Fibroblast of lung (primary cell): ENCODE measurements around the gene FAM227A. TPM values are rescaled to one million over a fixed set of nuclear protein-coding genes. Genes with fewer than 3 reads are reported as not detected.

Experiments used
- DNase-seq, 2 donors: peaks; one replicate each; pipeline versions ENCODE4 v3.0.0 to v3.0.0-alpha.2; 2010; ENCODE audit warnings: low read depth in 2 of 2
- H2AFZ ChIP-seq: 2 replicates; pipeline ENCODE4 v1.5.1; 2012; ENCODE audit warnings: low read length, control low read depth, inconsistent platforms
- H3K27ac ChIP-seq: 2 replicates; pipeline ENCODE4 v1.5.1; 2011; ENCODE audit warnings: low read length, control low read depth; ENCODE audit not compliant: insufficient read depth
- H3K27me3 ChIP-seq: 2 replicates; pipeline ENCODE4 v1.5.1; 2011; ENCODE audit warnings: mild to moderate bottlenecking, low read length; ENCODE audit not compliant: control insufficient read depth, insufficient read depth
- H3K36me3 ChIP-seq: 2 replicates; pipeline ENCODE4 v1.5.1; 2011; ENCODE audit warnings: low read length; ENCODE audit not compliant: control insufficient read depth, insufficient read depth
- H3K4me1 ChIP-seq: 2 replicates; pipeline ENCODE4 v1.5.1; 2011; ENCODE audit warnings: low read length; ENCODE audit not compliant: control insufficient read depth, insufficient read depth; ENCODE audit errors: extremely low read depth
- H3K4me2 ChIP-seq: 2 replicates; pipeline ENCODE4 v1.5.1; 2011; ENCODE audit warnings: low read length, control low read depth; ENCODE audit not compliant: insufficient read depth; ENCODE audit errors: extremely low read depth
- H3K4me3 ChIP-seq, 4 experiments: fragments of 200-600 bp in 1 of 4; sonication (generic) in 1 of 4; replicated peaks in 1 of 4; 2 replicates each; pipeline ENCODE4 v1.5.1; 2011 to 2016; ENCODE audit warnings: low read length in 4 of 4, low read depth in 3 of 4, mild to moderate bottlenecking in 3 of 4, control low read depth in 2 of 4, inconsistent platforms in 1 of 4, mixed read lengths in 1 of 4; ENCODE audit not compliant: insufficient read depth in 1 of 4; ENCODE audit errors: control extremely low read depth in 1 of 4
- H3K79me2 ChIP-seq: 2 replicates; pipeline ENCODE4 v1.5.1; 2012; ENCODE audit warnings: mild to moderate bottlenecking, low read length, inconsistent platforms; ENCODE audit not compliant: control insufficient read depth, insufficient read depth
- H3K9ac ChIP-seq: 2 replicates; pipeline ENCODE4 v1.5.1; 2011; ENCODE audit warnings: mild to moderate bottlenecking, low read length, control low read depth; ENCODE audit not compliant: insufficient read depth
- H3K9me3 ChIP-seq: 2 replicates; pipeline ENCODE4 v1.5.1; 2012; ENCODE audit warnings: low read depth, low read length; ENCODE audit not compliant: control insufficient read depth, insufficient read depth
- H4K20me1 ChIP-seq: 2 replicates; pipeline ENCODE4 v1.5.1; 2011; ENCODE audit warnings: low read length; ENCODE audit not compliant: control insufficient read depth, insufficient read depth; ENCODE audit errors: extremely low read depth
- CTCF ChIP-seq, 2 donors: IDR thresholded peaks in 1 of 2; conservative IDR thresholded peaks in 1 of 2; 1 replicate in 1 of 2; 2 replicates in 1 of 2; pipeline ENCODE4 v1.5.1; 2011 to 2012; ENCODE audit warnings: low read length in 2 of 2, control low read depth in 1 of 2, inconsistent platforms in 1 of 2, low read depth in 1 of 2, mild to moderate bottlenecking in 1 of 2
- EZH2 ChIP-seq: IDR thresholded peaks from 2 replicates; pipeline ENCODE4 v1.5.1; 2012; ENCODE audit warnings: low read length, control low read depth, mild to moderate bottlenecking; ENCODE audit errors: missing control alignments
- polyA plus RNA-seq, 2 donors: library from polyadenylated mRNA; depleted of rRNA in 1 of 2; stranded (reverse) in 1 of 2; unstranded in 1 of 2; fragments of >200 nt; gene quantifications; 2 replicates each; pipeline ENCODE4 v1.2.1, GENCODE V29; 2011 to 2012; ENCODE audit warnings: missing spikeins in 1 of 2
- total RNA-seq: library from RNA; depleted of rRNA; stranded (reverse); fragments of >200 nt; gene quantifications from 2 replicates; pipeline ENCODE4 v1.2.1, GENCODE V29; 2014

Gene FAM227A
- total and polyA plus RNA-seq, 2 donors (not counting 1 experiment from before 2014, with no cell fraction given), result 0.66 to 0.69 TPM

- Histone ChIP-seq H3K9ac (no peak overlapping the region), H3K79me2 (no peaks in the 10 kb centered on the region), H3K36me3 (no peaks in the 10 kb centered on the region), H3K27me3 (no peaks in the 10 kb centered on the region), H3K27ac (no peak overlapping the region), H4K20me1 (no peaks in the 10 kb centered on the region), H3K9me3 (no peaks in the 10 kb centered on the region), H3K4me3 (no peak overlapping the region), H2AFZ (no peak overlapping the region), H3K4me1 (no peaks in the 10 kb centered on the region), H3K4me2 (no peak overlapping the region)
- no peak for DNase-seq
- TF ChIP-seq EZH2 (no peak), CTCF (conservative IDR thresholded peaks at IDR 0.05 in 1 of 2, IDR thresholded peaks at IDR 0.05 in 1 of 2; ENCODE audit: low read depth in 1 of 2, low read length in 2 of 2) (no peak)
Observed at GRCh38 chr22:38629108-38629507, 27.1 kb downstream of the FAM227A start.

DNA sequence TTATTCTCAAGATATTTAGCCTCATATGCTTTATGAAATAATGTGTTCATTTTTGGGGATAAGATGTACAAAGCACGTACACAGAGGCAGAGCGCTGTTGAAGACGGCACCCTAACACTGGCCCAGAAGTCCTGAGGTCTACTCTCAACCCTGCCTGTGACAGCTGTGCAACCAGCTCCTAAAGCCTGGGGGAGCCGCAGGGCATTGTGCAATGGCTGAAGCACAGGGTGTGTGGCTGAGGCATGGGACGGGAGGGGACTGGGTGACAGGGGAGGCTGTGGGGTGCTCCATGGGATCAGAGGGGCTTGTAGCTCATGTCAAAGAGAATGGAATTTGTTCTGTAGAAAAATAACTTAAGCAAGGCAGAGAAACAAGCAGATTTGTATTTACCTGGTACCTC lies 27.7 kb downstream of the FAM227A start:
- Histone ChIP-seq H4K20me1 (no peaks in the 10 kb centered on the region), H3K9me3 (no peaks in the 10 kb centered on the region), H3K4me1 (no peaks in the 10 kb centered on the region), H3K27ac (no peak overlapping the region), H2AFZ (no peak overlapping the region), H3K4me3 (no peak overlapping the region), H3K4me2 (no peak overlapping the region), H3K9ac (no peak overlapping the region), H3K79me2 (no peaks in the 10 kb centered on the region), H3K36me3 (no peaks in the 10 kb centered on the region), H3K27me3 (no peaks in the 10 kb centered on the region)
- no peak for DNase-seq
- no peak for TF ChIP-seq EZH2
- TF ChIP-seq CTCF (conservative IDR thresholded peaks at IDR 0.05 in 1 of 2, IDR thresholded peaks at IDR 0.05 in 1 of 2; ENCODE audit: low read depth in 1 of 2, low read length in 2 of 2), result no peak

- no peak for TF ChIP-seq CTCF (conservative IDR thresholded peaks at IDR 0.05 in 1 of 2, IDR thresholded peaks at IDR 0.05 in 1 of 2; ENCODE audit: low read depth in 1 of 2, low read length in 2 of 2)
- no peak for TF ChIP-seq EZH2
- H3K27me3 ChIP-seq, result no peaks in the 10 kb centered on the region
- DNase-seq, result no peak
Observed at GRCh38 chr22:38623351-38623750, 32.8 kb downstream of the FAM227A start.

More at GRCh38 chr22:38623351-38623750, 32.8 kb downstream of the FAM227A start:
- no peak overlapping the region for H3K9ac ChIP-seq
- H3K27ac ChIP-seq, result no peak overlapping the region
- H3K4me1 ChIP-seq, result no peaks in the 10 kb centered on the region
- H4K20me1 ChIP-seq, result no peaks in the 10 kb centered on the region
- no peak overlapping the region for H2AFZ ChIP-seq
- H3K79me2 ChIP-seq, result no peaks in the 10 kb centered on the region
- no peak overlapping the region for H3K4me3 ChIP-seq
- no peak overlapping the region for H3K4me2 ChIP-seq
- no peaks in the 10 kb centered on the region for H3K36me3 ChIP-seq
- no peaks in the 10 kb centered on the region for H3K9me3 ChIP-seq
